HepG2 (cell line): ENCODE data around the gene MIEF1. TPM values are rescaled to one million over a fixed set of nuclear protein-coding genes. Genes with fewer than 3 reads are reported as not detected.

Experiments
- HOXD1 ChIP-seq: sonication (generic); formaldehyde crosslinking; IDR thresholded peaks from 2 replicates; pipeline ENCODE4 v1.5.0; 2020; ENCODE audit warnings: missing genetic modification reagents
- IRF2 ChIP-seq: IDR thresholded peaks from 2 replicates; pipeline ENCODE4 v1.6.1; 2018; ENCODE audit warnings: missing genetic modification reagents, missing compliant biosample characterization
- KAT7 ChIP-seq: IDR thresholded peaks from 2 replicates; pipeline ENCODE4 v1.6.1; 2018; ENCODE audit warnings: borderline replicate concordance, missing compliant biosample characterization
- KAT8 ChIP-seq: IDR thresholded peaks from 2 replicates; pipeline ENCODE4 v1.6.1; 2016; ENCODE audit warnings: missing genetic modification reagents, missing compliant biosample characterization
- MED1 ChIP-seq: sonication (generic); formaldehyde crosslinking; IDR thresholded peaks from 2 replicates; pipeline ENCODE4 v1.4.0; 2020; ENCODE audit warnings: missing genetic modification reagents
- NCOA5 ChIP-seq: sonication (generic); formaldehyde crosslinking; IDR thresholded peaks from 2 replicates; pipeline ENCODE4 v1.4.0; 2020; ENCODE audit warnings: missing genetic modification reagents
- NR2C2 ChIP-seq: sonication (generic); formaldehyde crosslinking; IDR thresholded peaks from 2 replicates; pipeline ENCODE4 v1.4.0; 2020; ENCODE audit warnings: missing genetic modification reagents, mild to moderate bottlenecking, moderate library complexity, borderline replicate concordance
- RBM39 ChIP-seq: fragments of 200-400 bp; formaldehyde crosslinking; IDR thresholded peaks from one replicate; pipeline ENCODE4 v1.6.1; 2018; ENCODE audit warnings: antibody characterized with exemption, mild to moderate bottlenecking, low read depth, low read length; ENCODE audit not compliant: poor library complexity, severe bottlenecking
- SMAD3 ChIP-seq: sonication (generic); formaldehyde crosslinking; IDR thresholded peaks from 2 replicates; pipeline ENCODE4 v1.4.0; 2020; ENCODE audit warnings: missing genetic modification reagents
- ZBTB25 ChIP-seq: IDR thresholded peaks from 2 replicates; pipeline ENCODE4 v1.6.1; 2018; ENCODE audit warnings: missing genetic modification reagents
- ZNF205 ChIP-seq: IDR thresholded peaks from 2 replicates; pipeline ENCODE4 v1.6.1; 2018; ENCODE audit warnings: missing biosample characterization, missing genetic modification reagents
- ZNF550 ChIP-seq: sonication (generic); formaldehyde crosslinking; IDR thresholded peaks from 2 replicates; pipeline ENCODE4 v1.4.0; 2020; ENCODE audit warnings: mild to moderate bottlenecking, missing genetic modification reagents, borderline replicate concordance
- ZNF615 ChIP-seq: sonication (generic); formaldehyde crosslinking; IDR thresholded peaks from 2 replicates; pipeline ENCODE4 v1.5.0; 2020; ENCODE audit warnings: mild to moderate bottlenecking, missing genetic modification reagents, borderline replicate concordance
- ZNF646 ChIP-seq: sonication (generic); formaldehyde crosslinking; IDR thresholded peaks from 2 replicates; pipeline ENCODE4 v1.9.0; 2021; ENCODE audit warnings: mild to moderate bottlenecking, missing genetic modification reagents
- ZNF652 ChIP-seq: IDR thresholded peaks from 2 replicates; pipeline ENCODE4 v1.6.1; 2016; ENCODE audit warnings: low read depth, borderline replicate concordance
- ZNF75D ChIP-seq: sonication (generic); formaldehyde crosslinking; IDR thresholded peaks from 2 replicates; pipeline ENCODE4 v1.8.1; 2023; ENCODE audit warnings: missing genetic modification reagents, mild to moderate bottlenecking, borderline replicate concordance
- ZUFSP ChIP-seq: sonication (generic); formaldehyde crosslinking; IDR thresholded peaks from 2 replicates; pipeline ENCODE4 v1.9.0; 2021; ENCODE audit warnings: missing genetic modification reagents, mild to moderate bottlenecking, borderline replicate concordance
- polyA plus RNA-seq, 8 experiments: library from polyadenylated mRNA; depleted of rRNA in 3 of 8; stranded (reverse) in 7 of 8; unstranded in 1 of 8; fragments of >200 nt; fragmentation: Illumina TruSeq in 4 of 8; extraction: Trizol in 4 of 8; gene quantifications; 2 replicates each; pipeline versions ENCODE4 v1.2.1 to v1.2.3, GENCODE V29; 2011 to 2016; ENCODE audit warnings: low read depth in 4 of 8, missing spikeins in 1 of 8, mixed read lengths in 1 of 8; ENCODE audit not compliant: insufficient read depth in 1 of 8
- total RNA-seq, 5 experiments: library from RNA; depleted of rRNA; stranded (reverse); fragments of >200 nt; fragmentation: Illumina TruSeq; extraction: Trizol; gene quantifications; 2 replicates each; pipeline ENCODE4 v1.2.3, GENCODE V29; 2016; ENCODE audit warnings: low read depth in 1 of 5

Gene MIEF1
- total and polyA plus RNA-seq, 2 of the 13 experiments (the other 11 are each of a cell fraction or from before 2014, with no cell fraction given), result 21.7 to 34.8 TPM

- TF ChIP-seq ZNF646 (CRISPR knock-in tag) (no peak), RBM39 (no peak), ZBTB25 (CRISPR knock-in tag) (peak; percentile 89), ZNF205 (peak; percentile 60; the same call in 1 of the 2 replicates), IRF2 (CRISPR knock-in tag) (peak; percentile 79; the same call in 1 of the 2 replicates), NR2C2 (CRISPR knock-in tag) (no peak), MED1 (CRISPR knock-in tag) (peak; percentile 60; the same call in 1 of the 2 replicates), KAT8 (CRISPR knock-in tag) (peak; percentile 59), ZNF652 (CRISPR knock-in tag) (no peak; the same call in 1 of the 2 replicates), HOXD1 (CRISPR knock-in tag) (peak; percentile 69; the same call in 1 of the 2 replicates), SMAD3 (CRISPR knock-in tag) (peak; percentile 97), ZUFSP (CRISPR knock-in tag) (no peak), NCOA5 (CRISPR knock-in tag) (no peak), KAT7 (CRISPR knock-in tag) (no peak), ZNF550 (CRISPR knock-in tag) (no peak), ZNF615 (CRISPR knock-in tag) (peak; percentile 68; the same call in 1 of the 2 replicates), ZNF75D (CRISPR knock-in tag) (peak; percentile 57; the same call in 1 of the 2 replicates)
These were observed 43.6 kb downstream of the MIEF1 start (continued) for GRCh38 chr22:39545386-39546365.
